Stimulated activated CD4-positive, alpha-beta T cell treated with anti-CD3 and anti-CD28 coated beads, Interleukin-4, amount 100 ng/mL, for 48 hours (primary cell): ENCODE results near the gene MALT1.
A peak's percentile ranks its signal among the peaks of the same experiment; 100 is the strongest.
"Not testable (repeated sequence)": the region's sequence is repeated elsewhere in the genome, so short reads cannot be mapped to it uniquely, and the experiment has no call there.

Experiments used
- DNase-seq, 2 donors: peaks; one replicate each; pipeline ENCODE4 v3.0.0-alpha.2; 2020; ENCODE audit warnings: low read depth in 2 of 2

The MALT1 gene

GRCh38 chr18:58671111-58671631, at the start of gene MALT1:
TSS of gene MALT1 (plus strand) at chr18:58671465. CDS start at chr18:58671644, 179 bp downstream.
- peak; percentile 96 for DNase-seq

GRCh38 chr18:58624011-58624410, 47.3 kb upstream of the MALT1 start:
- no peak for DNase-seq

GRCh38 chr18:58625839-58626238, 45.4 kb upstream of the MALT1 start:
- no peak for DNase-seq

GRCh38 chr18:58630071-58630470, 41.2 kb upstream of the MALT1 start:
- DNase-seq = no peak

- no peak for DNase-seq
Measured at GRCh38 chr18:58631301-58631700, 40.0 kb upstream of the MALT1 start.

GRCh38 chr18:58632552-58632951, 38.7 kb upstream of the MALT1 start:
- DNase-seq = no peak

- no peak for DNase-seq
Measured at GRCh38 chr18:58633874-58634273, 37.4 kb upstream of the MALT1 start.

GRCh38 chr18:58635891-58636290, 35.4 kb upstream of the MALT1 start:
- no peak for DNase-seq

- DNase-seq = no peak
Measured at GRCh38 chr18:58637197-58637596, 34.1 kb upstream of the MALT1 start.

- DNase-seq = no peak
Measured at GRCh38 chr18:58637946-58638345, 33.3 kb upstream of the MALT1 start.

GRCh38 chr18:58638441-58638840, 32.8 kb upstream of the MALT1 start:
- no peak for DNase-seq

- no peak for DNase-seq
Measured at GRCh38 chr18:58639237-58639636, 32.0 kb upstream of the MALT1 start.

- no peak for DNase-seq
Measured at GRCh38 chr18:58639751-58640427, 31.4 kb upstream of the MALT1 start.

- no peak for DNase-seq
Measured at GRCh38 chr18:58640428-58640805, 30.8 kb upstream of the MALT1 start.

GRCh38 chr18:58640891-58641610, 30.2 kb upstream of the MALT1 start:
- no peak for DNase-seq

GRCh38 chr18:58643557-58643956, 27.7 kb upstream of the MALT1 start:
- not testable (repeated sequence) for DNase-seq

- DNase-seq = no peak
Measured at GRCh38 chr18:58645398-58645797, 25.9 kb upstream of the MALT1 start.

- no peak for DNase-seq
Measured at GRCh38 chr18:58646334-58646862, 24.9 kb upstream of the MALT1 start.

GRCh38 chr18:58649966-58650816, 21.1 kb upstream of the MALT1 start:
- no peak for DNase-seq

GRCh38 chr18:58650830-58651229, 20.4 kb upstream of the MALT1 start:
- not testable (repeated sequence) for DNase-seq

GRCh38 chr18:58653144-58653722, 18.0 kb upstream of the MALT1 start:
- DNase-seq = not testable (repeated sequence)
